ENCODE measurements around the gene DYNLL2.

DYNLL2 gene

GRCh38 chr17:58060596-58061191 is 22.5 kb upstream of the DYNLL2 start:
- H2AK5ac ChIP-seq (ENCODE audit: low read length): no peak overlapping the region
- H3K9me3 ChIP-seq (ENCODE audit: insufficient read depth, low read depth, low read length): peaks cover 2% of the 10 kb centered on the region
- H3K4me1 ChIP-seq (ENCODE audit: control insufficient read depth in 1 of 2, insufficient read depth in 2 of 2, low read length in 2 of 2): no peaks in the 10 kb centered on the region
- H2BK120ac ChIP-seq (ENCODE audit: insufficient read depth, low read length, poor library complexity): no peak overlapping the region
- no CpG with 5 or more reads among the region's 9 CpGs for WGBS (ENCODE audit: extremely low coverage, insufficient coverage, insufficient read length)
- no peak overlapping the region for H3K4ac ChIP-seq (ENCODE audit: low read depth, low read length)
- no peak overlapping the region for H4K91ac ChIP-seq (ENCODE audit: low read depth, low read length)
- H2AFZ ChIP-seq (ENCODE audit: insufficient read depth, low read length, poor library complexity): no peak overlapping the region
- no peaks in the 10 kb centered on the region for H3K27me3 ChIP-seq (ENCODE audit: insufficient read depth, low read length)
- H3K9ac ChIP-seq (ENCODE audit: low read length): no peak overlapping the region
- H2BK12ac ChIP-seq (ENCODE audit: low read length): no peak overlapping the region
- no peaks in the 10 kb centered on the region for H3K79me1 ChIP-seq (ENCODE audit: low read length)
- no peak overlapping the region for H4K12ac ChIP-seq (ENCODE audit: low read depth, low read length)
- H3K23ac ChIP-seq (ENCODE audit: low read length): no peak overlapping the region
- no peak overlapping the region for H2BK5ac ChIP-seq (ENCODE audit: low read depth, low read length, poor library complexity)
- no peaks in the 10 kb centered on the region for H3K79me2 ChIP-seq (ENCODE audit: control insufficient read depth, insufficient read depth, low read length, poor library complexity)
- no peak overlapping the region for H3K4me3 ChIP-seq (ENCODE audit: low read depth, low read length)
- H3K27ac ChIP-seq (ENCODE audit: low read depth, low read length): no peak overlapping the region
- no peak overlapping the region for H3K18ac ChIP-seq (ENCODE audit: low read length)
- no peak for DNase-seq
- no peaks in the 10 kb centered on the region for H3K36me3 ChIP-seq (ENCODE audit: control insufficient read depth in 1 of 2, insufficient read depth in 2 of 2, low read length in 2 of 2)
- H3K14ac ChIP-seq (ENCODE audit: low read length): no peak overlapping the region
- H3K4me2 ChIP-seq (ENCODE audit: low read length): no peak overlapping the region
- H4K8ac ChIP-seq (ENCODE audit: low read depth, low read length): no peak overlapping the region

DNA sequence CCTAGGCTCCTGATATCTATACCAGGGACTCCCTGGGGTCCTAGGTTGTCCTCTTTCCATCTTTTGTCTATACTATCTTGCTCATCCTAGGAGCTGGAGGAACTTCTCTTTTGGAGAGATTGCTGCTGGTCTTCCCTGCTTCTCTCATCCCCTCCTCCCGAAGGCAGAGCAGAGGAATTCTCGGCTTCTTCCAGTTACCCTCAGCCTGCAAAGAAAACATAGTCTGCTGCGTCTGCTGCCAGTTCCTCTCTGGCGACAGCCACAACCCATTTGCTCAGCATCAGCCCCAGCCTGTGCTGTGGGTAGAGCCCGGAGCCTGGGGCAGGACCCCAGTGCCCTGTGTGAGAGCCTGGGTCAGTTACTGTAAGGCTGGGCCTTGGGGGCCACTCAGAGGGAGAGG is 21.5 kb upstream of the DYNLL2 start:
- no CpG with 5 or more reads among the region's 5 CpGs for WGBS (ENCODE audit: extremely low coverage, insufficient coverage, insufficient read length)
- Histone ChIP-seq H3K4ac (ENCODE audit: low read depth, low read length) (no peak overlapping the region), H3K79me1 (ENCODE audit: low read length) (no peaks in the 10 kb centered on the region), H2AK5ac (ENCODE audit: low read length) (no peak overlapping the region), H2AFZ (ENCODE audit: insufficient read depth, low read length, poor library complexity) (no peak overlapping the region), H2BK5ac (ENCODE audit: low read depth, low read length, poor library complexity) (no peak overlapping the region), H3K27me3 (ENCODE audit: insufficient read depth, low read length) (no peaks in the 10 kb centered on the region), H2BK120ac (ENCODE audit: insufficient read depth, low read length, poor library complexity) (no peak overlapping the region), H3K79me2 (ENCODE audit: control insufficient read depth, insufficient read depth, low read length, poor library complexity) (no peaks in the 10 kb centered on the region), H4K91ac (ENCODE audit: low read depth, low read length) (no peak overlapping the region), H3K9me3 (ENCODE audit: insufficient read depth, low read depth, low read length) (peaks cover 2% of the 10 kb centered on the region), H3K4me2 (ENCODE audit: low read length) (no peak overlapping the region), H3K18ac (ENCODE audit: low read length) (no peak overlapping the region), H3K27ac (ENCODE audit: low read depth, low read length) (no peak overlapping the region), H4K12ac (ENCODE audit: low read depth, low read length) (no peak overlapping the region), H4K8ac (ENCODE audit: low read depth, low read length) (no peak overlapping the region), H2BK12ac (ENCODE audit: low read length) (no peak overlapping the region), H3K23ac (ENCODE audit: low read length) (no peak overlapping the region), H3K4me1 (ENCODE audit: control insufficient read depth in 1 of 2, insufficient read depth in 2 of 2, low read length in 2 of 2) (no peaks in the 10 kb centered on the region), H3K36me3 (ENCODE audit: control insufficient read depth in 1 of 2, insufficient read depth in 2 of 2, low read length in 2 of 2) (no peaks in the 10 kb centered on the region), H3K9ac (ENCODE audit: low read length) (no peak overlapping the region), H3K14ac (ENCODE audit: low read length) (no peak overlapping the region), H3K4me3 (ENCODE audit: low read depth, low read length) (no peak overlapping the region)
- no peak for DNase-seq

DNA sequence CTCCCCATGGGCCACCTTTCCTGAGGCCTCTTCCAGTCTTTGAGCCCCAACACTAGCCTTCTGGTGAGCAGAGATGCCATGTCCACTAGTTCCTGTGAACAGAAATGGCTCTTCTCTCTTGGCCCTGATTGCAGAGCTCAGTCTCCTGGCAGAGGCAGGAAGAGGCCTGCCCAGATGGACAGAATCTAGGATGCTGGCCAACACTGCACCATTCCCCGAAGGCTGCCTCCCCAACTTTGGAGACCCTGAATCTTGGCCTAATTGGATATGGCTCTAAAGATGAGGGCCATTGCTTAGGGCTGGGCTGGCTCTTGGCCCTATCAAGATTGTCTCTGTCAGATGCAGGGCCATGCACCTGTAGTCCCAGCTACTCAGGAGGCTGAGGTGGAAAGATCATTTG is 18.0 kb upstream of the DYNLL2 start:
- H2BK5ac ChIP-seq (ENCODE audit: low read depth, low read length, poor library complexity): no peak overlapping the region
- no peak overlapping the region for H2BK120ac ChIP-seq (ENCODE audit: insufficient read depth, low read length, poor library complexity)
- no peak for DNase-seq
- H3K18ac ChIP-seq (ENCODE audit: low read length): no peak overlapping the region
- H2AFZ ChIP-seq (ENCODE audit: insufficient read depth, low read length, poor library complexity): no peak overlapping the region
- no peak overlapping the region for H3K4me3 ChIP-seq (ENCODE audit: low read depth, low read length)
- no peak overlapping the region for H3K9ac ChIP-seq (ENCODE audit: low read length)
- no peak overlapping the region for H4K91ac ChIP-seq (ENCODE audit: low read depth, low read length)
- no peaks in the 10 kb centered on the region for H3K36me3 ChIP-seq (ENCODE audit: control insufficient read depth in 1 of 2, insufficient read depth in 2 of 2, low read length in 2 of 2)
- H3K4ac ChIP-seq (ENCODE audit: low read depth, low read length): no peak overlapping the region
- no peak overlapping the region for H3K14ac ChIP-seq (ENCODE audit: low read length)
- H3K27me3 ChIP-seq (ENCODE audit: insufficient read depth, low read length): no peaks in the 10 kb centered on the region
- no CpG with 5 or more reads among the region's 1 CpG for WGBS (ENCODE audit: extremely low coverage, insufficient coverage, insufficient read length)
- no peak overlapping the region for H3K4me2 ChIP-seq (ENCODE audit: low read length)
- no peaks in the 10 kb centered on the region for H3K79me1 ChIP-seq (ENCODE audit: low read length)
- H3K79me2 ChIP-seq (ENCODE audit: control insufficient read depth, insufficient read depth, low read length, poor library complexity): no peaks in the 10 kb centered on the region
- H2AK5ac ChIP-seq (ENCODE audit: low read length): no peak overlapping the region
- H4K8ac ChIP-seq (ENCODE audit: low read depth, low read length): no peak overlapping the region
- H3K23ac ChIP-seq (ENCODE audit: low read length): no peak overlapping the region
- no peaks in the 10 kb centered on the region for H3K4me1 ChIP-seq (ENCODE audit: control insufficient read depth in 1 of 2, insufficient read depth in 2 of 2, low read length in 2 of 2)
- peaks cover 2% of the 10 kb centered on the region for H3K9me3 ChIP-seq (ENCODE audit: insufficient read depth, low read depth, low read length)
- no peak overlapping the region for H3K27ac ChIP-seq (ENCODE audit: low read depth, low read length)
- no peak overlapping the region for H4K12ac ChIP-seq (ENCODE audit: low read depth, low read length)
- H2BK12ac ChIP-seq (ENCODE audit: low read length): no peak overlapping the region

DNA sequence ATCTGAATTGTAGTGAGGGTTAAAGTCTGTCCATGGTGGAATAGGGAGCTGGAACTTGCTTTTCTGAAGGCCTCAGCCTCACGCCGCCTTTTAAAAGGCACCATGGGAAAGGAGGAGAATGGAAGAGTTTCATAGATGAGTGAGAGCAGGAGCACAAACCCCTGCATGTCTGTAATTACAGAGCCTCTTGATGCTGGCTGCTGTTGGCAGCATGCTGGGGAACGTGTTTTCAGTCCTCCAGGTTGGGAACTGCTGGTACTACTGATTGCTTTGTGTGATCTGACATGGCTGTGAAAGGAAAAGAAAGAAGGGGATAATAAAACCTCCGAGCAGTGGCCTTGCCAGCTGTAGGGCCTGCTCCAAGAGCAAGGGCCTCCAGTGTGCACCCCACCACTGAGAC is 16.8 kb upstream of the DYNLL2 start:
- Histone ChIP-seq H3K9me3 (ENCODE audit: insufficient read depth, low read depth, low read length) (no peaks in the 10 kb centered on the region), H3K27me3 (ENCODE audit: insufficient read depth, low read length) (no peaks in the 10 kb centered on the region), H2BK120ac (ENCODE audit: insufficient read depth, low read length, poor library complexity) (no peak overlapping the region), H3K79me1 (ENCODE audit: low read length) (no peaks in the 10 kb centered on the region), H3K23ac (ENCODE audit: low read length) (no peak overlapping the region), H3K9ac (ENCODE audit: low read length) (no peak overlapping the region), H3K4me3 (ENCODE audit: low read depth, low read length) (no peak overlapping the region), H2BK12ac (ENCODE audit: low read length) (no peak overlapping the region), H4K12ac (ENCODE audit: low read depth, low read length) (no peak overlapping the region), H3K18ac (ENCODE audit: low read length) (no peak overlapping the region), H2AFZ (ENCODE audit: insufficient read depth, low read length, poor library complexity) (no peak overlapping the region), H2BK5ac (ENCODE audit: low read depth, low read length, poor library complexity) (no peak overlapping the region), H3K4ac (ENCODE audit: low read depth, low read length) (no peak overlapping the region), H4K8ac (ENCODE audit: low read depth, low read length) (no peak overlapping the region), H3K36me3 (ENCODE audit: control insufficient read depth in 1 of 2, insufficient read depth in 2 of 2, low read length in 2 of 2) (no peaks in the 10 kb centered on the region), H4K91ac (ENCODE audit: low read depth, low read length) (no peak overlapping the region), H3K14ac (ENCODE audit: low read length) (no peak overlapping the region), H3K4me2 (ENCODE audit: low read length) (no peak overlapping the region), H3K4me1 (ENCODE audit: control insufficient read depth in 1 of 2, insufficient read depth in 2 of 2, low read length in 2 of 2) (no peaks in the 10 kb centered on the region), H2AK5ac (ENCODE audit: low read length) (no peak overlapping the region), H3K79me2 (ENCODE audit: control insufficient read depth, insufficient read depth, low read length, poor library complexity) (no peaks in the 10 kb centered on the region), H3K27ac (ENCODE audit: low read depth, low read length) (no peak overlapping the region)
- no CpG with 5 or more reads among the region's 4 CpGs for WGBS (ENCODE audit: extremely low coverage, insufficient coverage, insufficient read length)
- peak in 1 of 2 donors; percentile 28 for DNase-seq
